ENCODE measurements around the gene SLX9.
A peak's percentile ranks its signal among the peaks of the same experiment; 100 is the strongest.

SLX9 gene

GRCh38 chr21:44908908-44909307 lies 30.9 kb upstream of the SLX9 start:
- no peak for DNase-seq (ENCODE audit: extremely low spot score)
- POLR2A ChIA-PET, result no interaction called here
- no peak for TF ChIP-seq ARNT (IDR thresholded peaks at IDR 0.05)
- TF ChIP-seq BHLHE40 (IDR thresholded peaks at IDR 0.05; ENCODE audit: borderline replicate concordance), result no peak
- TF ChIP-seq CTBP1 (IDR thresholded peaks at IDR 0.05; ENCODE audit: borderline replicate concordance), result no peak
- no peak for TF ChIP-seq LEF1 (IDR thresholded peaks at IDR 0.05; ENCODE audit: borderline replicate concordance)
- no peak for TF ChIP-seq FOXM1 (IDR thresholded peaks at IDR 0.05; ENCODE audit: borderline replicate concordance)
- no peak for TF ChIP-seq SP1 (IDR thresholded peaks at IDR 0.05)
- no peak for TF ChIP-seq SUZ12 (IDR thresholded peaks at IDR 0.05)
- no peak for TF ChIP-seq NFRKB (IDR thresholded peaks at IDR 0.05)
- TF ChIP-seq L3MBTL2 (conservative IDR thresholded peaks at IDR 0.05), result no peak
- TF ChIP-seq HDGF (IDR thresholded peaks at IDR 0.05; ENCODE audit: borderline replicate concordance), result no peak
- no peak for TF ChIP-seq FOXA1 (IDR thresholded peaks at IDR 0.05)
- TF ChIP-seq ZNF384 (IDR thresholded peaks at IDR 0.05), result no peak
- no peak for TF ChIP-seq FOXK2 (IDR thresholded peaks at IDR 0.05)
- no peak for TF ChIP-seq TARDBP (IDR thresholded peaks at IDR 0.05)
- no peak for TF ChIP-seq PKNOX1 (IDR thresholded peaks at IDR 0.05)
- CTCF ChIA-PET, result interaction anchor here (1.0 to 1.1 kb wide), 2 partner anchors 17 to 18 kb away, joined by 3 to 4 read pairs; no protein-coding TSS in a partner anchor

GRCh38 chr21:44909719-44910118 lies 30.1 kb upstream of the SLX9 start:
- TF ChIP-seq BHLHE40 (IDR thresholded peaks at IDR 0.05; ENCODE audit: borderline replicate concordance) (no peak), FOXA1 (IDR thresholded peaks at IDR 0.05) (no peak), HDGF (IDR thresholded peaks at IDR 0.05; ENCODE audit: borderline replicate concordance) (no peak), TARDBP (IDR thresholded peaks at IDR 0.05) (no peak), ARNT (IDR thresholded peaks at IDR 0.05) (no peak), L3MBTL2 (conservative IDR thresholded peaks at IDR 0.05) (no peak), NFRKB (IDR thresholded peaks at IDR 0.05) (no peak), FOXM1 (IDR thresholded peaks at IDR 0.05; ENCODE audit: borderline replicate concordance) (no peak)
- CTCF ChIA-PET, result no interaction called here
- DNase-seq (ENCODE audit: extremely low spot score), result no peak
- POLR2A ChIA-PET, result no interaction called here

- TF ChIP-seq ZNF384 (IDR thresholded peaks at IDR 0.05) (no peak), NFRKB (IDR thresholded peaks at IDR 0.05) (no peak), SUZ12 (IDR thresholded peaks at IDR 0.05) (no peak), CTBP1 (IDR thresholded peaks at IDR 0.05; ENCODE audit: borderline replicate concordance) (no peak), ELF4 (IDR thresholded peaks at IDR 0.05) (no peak), FOXK2 (IDR thresholded peaks at IDR 0.05) (no peak), TARDBP (IDR thresholded peaks at IDR 0.05) (no peak), FOXM1 (IDR thresholded peaks at IDR 0.05; ENCODE audit: borderline replicate concordance) (no peak), HDGF (IDR thresholded peaks at IDR 0.05; ENCODE audit: borderline replicate concordance) (no peak), PKNOX1 (IDR thresholded peaks at IDR 0.05) (no peak), FOXA1 (IDR thresholded peaks at IDR 0.05) (no peak), SP1 (IDR thresholded peaks at IDR 0.05) (no peak), LEF1 (IDR thresholded peaks at IDR 0.05; ENCODE audit: borderline replicate concordance) (no peak), BHLHE40 (IDR thresholded peaks at IDR 0.05; ENCODE audit: borderline replicate concordance) (no peak)
- POLR2A ChIA-PET, result no interaction called here
- CTCF ChIA-PET, result no interaction called here
- DNase-seq (ENCODE audit: extremely low spot score), result no peak
These were observed 29.4 kb upstream of the SLX9 start for GRCh38 chr21:44910229-44911067.

GRCh38 chr21:44911068-44911383 lies 28.8 kb upstream of the SLX9 start:
- DNase-seq (ENCODE audit: extremely low spot score), result no peak
- POLR2A ChIA-PET, result no interaction called here
- CTCF ChIA-PET, result no interaction called here
- TF ChIP-seq SUZ12 (IDR thresholded peaks at IDR 0.05) (no peak), BHLHE40 (IDR thresholded peaks at IDR 0.05; ENCODE audit: borderline replicate concordance) (no peak), LEF1 (IDR thresholded peaks at IDR 0.05; ENCODE audit: borderline replicate concordance) (no peak), HDGF (IDR thresholded peaks at IDR 0.05; ENCODE audit: borderline replicate concordance) (no peak), L3MBTL2 (conservative IDR thresholded peaks at IDR 0.05) (no peak), FOXM1 (IDR thresholded peaks at IDR 0.05; ENCODE audit: borderline replicate concordance) (no peak), NFRKB (IDR thresholded peaks at IDR 0.05) (no peak)

- DNase-seq (ENCODE audit: extremely low spot score), result peak; percentile 47
- ChIA-PET POLR2A (no interaction called here), CTCF (no interaction called here)
- TF ChIP-seq SP1 (IDR thresholded peaks at IDR 0.05) (no peak), PKNOX1 (IDR thresholded peaks at IDR 0.05) (no peak), FOXM1 (IDR thresholded peaks at IDR 0.05; ENCODE audit: borderline replicate concordance) (no peak), ZNF384 (IDR thresholded peaks at IDR 0.05) (no peak), SUZ12 (IDR thresholded peaks at IDR 0.05) (no peak), ELF4 (IDR thresholded peaks at IDR 0.05) (no peak), TARDBP (IDR thresholded peaks at IDR 0.05) (no peak), ARNT (IDR thresholded peaks at IDR 0.05) (no peak), FOXK2 (IDR thresholded peaks at IDR 0.05) (no peak), LEF1 (IDR thresholded peaks at IDR 0.05; ENCODE audit: borderline replicate concordance) (no peak), CTBP1 (IDR thresholded peaks at IDR 0.05; ENCODE audit: borderline replicate concordance) (no peak), NFRKB (IDR thresholded peaks at IDR 0.05) (no peak), HDGF (IDR thresholded peaks at IDR 0.05; ENCODE audit: borderline replicate concordance) (no peak), FOXA1 (IDR thresholded peaks at IDR 0.05) (no peak), BHLHE40 (IDR thresholded peaks at IDR 0.05; ENCODE audit: borderline replicate concordance) (no peak), L3MBTL2 (conservative IDR thresholded peaks at IDR 0.05) (no peak)
These were observed 28.3 kb upstream of the SLX9 start for GRCh38 chr21:44911384-44912157.
